ENCODE measurements around the gene GPX3. TPM values are rescaled to one million over a fixed set of nuclear protein-coding genes. Genes with fewer than 3 reads are reported as not detected.

The GPX3 gene
- total RNA-seq, 1 donor from 2014 or later = 3,069 TPM

DNA sequence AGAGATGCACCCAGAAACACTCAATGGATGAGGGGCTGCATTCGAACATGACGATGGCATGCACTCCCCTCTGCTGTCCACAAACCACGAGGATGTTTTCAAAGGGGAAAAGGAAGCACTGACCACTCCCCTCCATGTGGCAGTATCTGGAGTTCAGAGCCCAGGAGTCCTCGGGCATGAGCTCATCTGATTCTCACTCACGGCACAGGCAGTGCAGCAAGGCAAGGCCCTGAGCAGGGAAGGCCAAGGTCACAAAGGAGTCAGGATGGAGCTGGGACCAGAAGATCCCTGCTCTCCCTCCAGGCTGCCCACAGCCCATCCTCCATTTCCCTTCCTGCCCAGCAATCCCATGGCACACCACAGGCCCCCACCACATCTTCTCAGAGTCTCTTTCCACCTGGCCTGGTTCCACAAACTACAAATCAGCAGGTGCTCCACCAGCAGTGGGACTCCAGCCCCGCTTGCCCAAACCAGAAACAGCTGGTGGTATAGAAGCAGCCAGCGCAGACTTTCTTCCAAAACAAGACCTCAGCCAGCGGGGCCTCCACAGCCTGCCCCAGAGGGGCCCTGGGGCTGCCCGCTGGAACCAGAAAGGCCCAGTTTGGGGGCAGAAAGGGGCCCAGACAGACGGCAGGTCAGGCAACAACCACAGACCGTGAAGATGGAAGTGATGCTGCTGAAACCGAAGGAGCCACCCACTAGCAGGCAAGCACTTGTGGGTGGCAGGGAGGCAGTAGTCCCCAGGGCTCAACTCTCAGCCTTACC is 48.2 kb downstream of the GPX3 start:
- DNase-seq (ENCODE audit: extremely low spot score in 2 of 2) = no peak
- Histone ChIP-seq H3K9me3 (no peaks in the 10 kb centered on the region), H3K4me3 (no peak overlapping the region), H3K36me3 (peaks cover 0 to 9% of the 10 kb centered on the region in 2 donors), H3K27ac (peak overlapping the region; percentile 34), H3K4me1 (peaks cover 86% of the 10 kb centered on the region), H3K27me3 (no peaks in the 10 kb centered on the region)
- intact Hi-C loops (cut with DNase I) = no loop called here
- TF ChIP-seq POLR2A (IDR thresholded peaks at IDR 0.05) (no peak), POLR2AphosphoS5 (IDR thresholded peaks at IDR 0.05; ENCODE audit: insufficient read depth in 1 of 2, low read depth in 1 of 2) (peak in 1 of 2 donors; percentile 16)

DNA sequence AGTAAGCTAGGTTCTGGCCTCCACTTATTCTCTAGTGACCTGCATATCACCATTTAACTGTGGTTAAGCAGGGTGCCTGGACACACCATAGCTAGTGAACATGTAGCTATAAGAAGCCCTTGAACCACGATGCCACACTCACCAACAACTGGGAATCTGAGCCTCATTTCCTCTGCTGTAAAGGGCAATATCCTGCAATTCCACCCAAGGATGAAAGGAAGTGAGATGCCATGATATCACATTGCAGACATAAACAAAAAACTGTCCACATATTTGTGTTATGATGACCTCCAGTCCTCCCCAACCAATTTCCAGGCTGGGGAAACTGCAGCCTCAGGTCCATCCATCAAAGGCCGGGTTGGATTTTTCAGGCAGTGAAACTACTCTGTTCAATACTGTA is 50.1 kb downstream of the GPX3 start:
- TF ChIP-seq POLR2A (IDR thresholded peaks at IDR 0.05) = no peak
- TF ChIP-seq, protein P1, sequence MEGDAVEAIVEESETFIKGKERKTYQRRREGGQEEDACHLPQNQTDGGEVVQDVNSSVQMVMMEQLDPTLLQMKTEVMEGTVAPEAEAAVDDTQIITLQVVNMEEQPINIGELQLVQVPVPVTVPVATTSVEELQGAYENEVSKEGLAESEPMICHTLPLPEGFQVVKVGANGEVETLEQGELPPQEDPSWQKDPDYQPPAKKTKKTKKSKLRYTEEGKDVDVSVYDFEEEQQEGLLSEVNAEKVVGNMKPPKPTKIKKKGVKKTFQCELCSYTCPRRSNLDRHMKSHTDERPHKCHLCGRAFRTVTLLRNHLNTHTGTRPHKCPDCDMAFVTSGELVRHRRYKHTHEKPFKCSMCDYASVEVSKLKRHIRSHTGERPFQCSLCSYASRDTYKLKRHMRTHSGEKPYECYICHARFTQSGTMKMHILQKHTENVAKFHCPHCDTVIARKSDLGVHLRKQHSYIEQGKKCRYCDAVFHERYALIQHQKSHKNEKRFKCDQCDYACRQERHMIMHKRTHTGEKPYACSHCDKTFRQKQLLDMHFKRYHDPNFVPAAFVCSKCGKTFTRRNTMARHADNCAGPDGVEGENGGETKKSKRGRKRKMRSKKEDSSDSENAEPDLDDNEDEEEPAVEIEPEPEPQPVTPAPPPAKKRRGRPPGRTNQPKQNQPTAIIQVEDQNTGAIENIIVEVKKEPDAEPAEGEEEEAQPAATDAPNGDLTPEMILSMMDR (IDR thresholded peaks at IDR 0.05) = no peak
- TF ChIP-seq POLR2AphosphoS5 (IDR thresholded peaks at IDR 0.05; ENCODE audit: insufficient read depth in 1 of 2, low read depth in 1 of 2) = no peak
- no peak overlapping the region for H3K27ac ChIP-seq
- intact Hi-C loops (cut with DNase I) = no loop called here
- no peak overlapping the region for H3K4me3 ChIP-seq
- no peak for DNase-seq (ENCODE audit: extremely low spot score in 2 of 2)
- no peaks in the 10 kb centered on the region for H3K27me3 ChIP-seq
- no peaks in the 10 kb centered on the region for H3K9me3 ChIP-seq
- H3K36me3 ChIP-seq = peaks cover 0 to 9% of the 10 kb centered on the region in 2 donors
- peaks cover 73% of the 10 kb centered on the region for H3K4me1 ChIP-seq

GRCh38 chr5:151071021-151071420 is 50.6 kb downstream of the GPX3 start:
- Histone ChIP-seq H3K4me1 (peaks cover 79% of the 10 kb centered on the region), H3K27ac (no peak overlapping the region), H3K27me3 (no peaks in the 10 kb centered on the region), H3K4me3 (no peak overlapping the region), H3K36me3 (peaks cover 0 to 9% of the 10 kb centered on the region in 2 donors), H3K9me3 (no peaks in the 10 kb centered on the region)
- DNase-seq (ENCODE audit: extremely low spot score in 2 of 2) = no peak
- intact Hi-C loops (cut with DNase I) = no loop called here
- TF ChIP-seq POLR2AphosphoS5 (IDR thresholded peaks at IDR 0.05; ENCODE audit: insufficient read depth in 1 of 2, low read depth in 1 of 2) = no peak
- TF ChIP-seq POLR2A (IDR thresholded peaks at IDR 0.05) = no peak
- TF ChIP-seq, protein P1 (IDR thresholded peaks at IDR 0.05) = no peak

DNA sequence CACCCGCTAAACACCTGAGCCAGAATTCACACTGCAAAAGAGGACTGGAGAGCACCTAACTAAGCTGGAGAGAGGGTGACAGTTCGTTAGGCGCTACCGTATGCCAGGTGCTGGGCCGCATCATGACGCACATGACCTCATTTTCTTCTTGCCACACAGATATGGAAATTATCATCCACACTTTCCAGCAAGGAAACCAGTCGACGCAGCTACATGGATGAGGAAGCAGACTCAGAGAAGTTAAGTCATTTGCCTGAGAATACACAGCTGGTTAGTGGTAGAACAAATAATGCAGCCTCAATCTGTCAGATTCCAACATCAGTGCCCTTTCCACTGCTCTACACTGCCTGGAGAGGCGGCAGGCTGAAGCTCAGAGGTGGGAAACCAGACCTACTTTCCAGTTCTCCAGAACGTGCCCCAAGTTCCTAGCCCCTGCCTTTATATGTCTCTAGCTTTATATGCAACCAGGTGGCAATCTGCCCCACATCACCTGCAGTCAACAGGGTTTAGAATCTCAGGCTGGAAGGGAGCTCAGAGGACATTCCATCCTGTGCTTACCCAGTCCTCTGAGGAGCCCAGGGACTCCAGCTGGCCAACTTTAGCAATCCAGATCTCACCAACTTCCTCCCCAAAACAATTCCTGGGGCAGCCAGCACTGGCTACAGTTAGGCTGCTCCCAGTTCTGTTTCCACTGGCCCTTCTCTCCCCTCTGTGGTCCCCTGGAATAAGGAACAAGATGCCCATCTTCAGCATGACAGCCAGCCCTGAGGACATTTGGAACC is 51.6 kb downstream of the GPX3 start:
- Histone ChIP-seq H3K27ac (no peak overlapping the region), H3K4me1 (peaks cover 79% of the 10 kb centered on the region), H3K9me3 (no peaks in the 10 kb centered on the region), H3K4me3 (no peak overlapping the region), H3K36me3 (peaks cover 0 to 4% of the 10 kb centered on the region in 2 donors), H3K27me3 (no peaks in the 10 kb centered on the region)
- no peak for DNase-seq (ENCODE audit: extremely low spot score in 2 of 2)
- intact Hi-C loops (cut with DNase I) = no loop called here
- TF ChIP-seq POLR2A (IDR thresholded peaks at IDR 0.05) (no peak), POLR2AphosphoS5 (IDR thresholded peaks at IDR 0.05; ENCODE audit: insufficient read depth in 1 of 2, low read depth in 1 of 2) (no peak)
- TF ChIP-seq, protein P1 (IDR thresholded peaks at IDR 0.05) = no peak

GRCh38 chr5:151072630-151073025 is 52.2 kb downstream of the GPX3 start:
- Histone ChIP-seq H3K27ac (no peak overlapping the region), H3K27me3 (no peaks in the 10 kb centered on the region), H3K4me3 (no peak overlapping the region), H3K4me1 (peaks cover 79% of the 10 kb centered on the region), H3K36me3 (no peaks in the 10 kb centered on the region), H3K9me3 (no peaks in the 10 kb centered on the region)
- peak in 1 of 2 donors; percentile 37 for TF ChIP-seq POLR2AphosphoS5 (IDR thresholded peaks at IDR 0.05; ENCODE audit: insufficient read depth in 1 of 2, low read depth in 1 of 2)
- TF ChIP-seq, protein P1 (IDR thresholded peaks at IDR 0.05) = no peak
- DNase-seq (ENCODE audit: extremely low spot score in 2 of 2) = no peak
- intact Hi-C loops (cut with DNase I) = no loop called here
